ENCODE data around the gene FARSB. TPM values are rescaled to one million over a fixed set of nuclear protein-coding genes. Genes with fewer than 3 reads are reported as not detected.

Gene FARSB
- total and polyA plus RNA-seq, 4 donors: 9.5 to 17.0 (median 15.5) TPM

DNA sequence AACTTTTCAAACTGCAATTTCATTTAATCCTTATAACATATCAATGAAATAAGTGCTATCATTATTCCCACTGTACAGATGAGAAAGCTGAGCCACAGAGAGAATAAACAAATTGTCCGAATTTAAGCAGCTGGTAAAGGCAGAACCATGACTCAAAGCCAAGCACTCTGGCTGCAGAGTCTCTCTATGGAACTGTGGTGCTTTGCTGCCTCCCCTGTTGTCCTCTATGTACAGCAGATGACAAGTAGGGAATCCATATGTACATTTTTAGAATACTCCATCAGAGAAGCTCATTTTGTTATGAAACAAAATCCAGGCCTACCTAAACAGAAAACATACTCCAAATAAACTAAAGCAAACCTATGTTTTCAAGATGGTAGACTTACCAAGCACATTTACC, 45.1 kb downstream of the FARSB start:
- TF ChIP-seq, protein P1, sequence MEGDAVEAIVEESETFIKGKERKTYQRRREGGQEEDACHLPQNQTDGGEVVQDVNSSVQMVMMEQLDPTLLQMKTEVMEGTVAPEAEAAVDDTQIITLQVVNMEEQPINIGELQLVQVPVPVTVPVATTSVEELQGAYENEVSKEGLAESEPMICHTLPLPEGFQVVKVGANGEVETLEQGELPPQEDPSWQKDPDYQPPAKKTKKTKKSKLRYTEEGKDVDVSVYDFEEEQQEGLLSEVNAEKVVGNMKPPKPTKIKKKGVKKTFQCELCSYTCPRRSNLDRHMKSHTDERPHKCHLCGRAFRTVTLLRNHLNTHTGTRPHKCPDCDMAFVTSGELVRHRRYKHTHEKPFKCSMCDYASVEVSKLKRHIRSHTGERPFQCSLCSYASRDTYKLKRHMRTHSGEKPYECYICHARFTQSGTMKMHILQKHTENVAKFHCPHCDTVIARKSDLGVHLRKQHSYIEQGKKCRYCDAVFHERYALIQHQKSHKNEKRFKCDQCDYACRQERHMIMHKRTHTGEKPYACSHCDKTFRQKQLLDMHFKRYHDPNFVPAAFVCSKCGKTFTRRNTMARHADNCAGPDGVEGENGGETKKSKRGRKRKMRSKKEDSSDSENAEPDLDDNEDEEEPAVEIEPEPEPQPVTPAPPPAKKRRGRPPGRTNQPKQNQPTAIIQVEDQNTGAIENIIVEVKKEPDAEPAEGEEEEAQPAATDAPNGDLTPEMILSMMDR (IDR thresholded peaks at IDR 0.05; ENCODE audit: control extremely low read depth, extremely low read depth): no peak
- Histone ChIP-seq H3K27ac (ENCODE audit: low read depth in 1 of 2, low read length in 1 of 2) (no peak overlapping the region), H3K4me3 (no peak overlapping the region), H3K9me3 (ENCODE audit: control insufficient read depth in 4 of 4, insufficient read depth in 3 of 4, low read length in 3 of 4) (no peaks in the 10 kb centered on the region), H3K9ac (ENCODE audit: insufficient read depth in 1 of 2, low read length in 2 of 2) (no peak overlapping the region), H3K27me3 (ENCODE audit: control insufficient read depth in 3 of 3, insufficient read depth in 3 of 3, low read length in 2 of 3) (no peaks in the 10 kb centered on the region), H3K36me3 (ENCODE audit: control insufficient read depth in 4 of 4, insufficient read depth in 4 of 4, low read length in 4 of 4) (peaks cover 13 to 23% (median 16%) of the 10 kb centered on the region in 4 donors), H3K4me1 (ENCODE audit: control insufficient read depth in 5 of 5, insufficient read depth in 5 of 5, low read length in 5 of 5) (no peaks in the 10 kb centered on the region)
- ATAC-seq (ENCODE audit: insufficient read depth, low FRiP score) (no peak), DNase-seq (peak in 2 of 3 donors; percentile 7 to 20)
- 79 to 97% methylated on average over 1 of the region's 1 CpG for WGBS, 2 donors

DNA sequence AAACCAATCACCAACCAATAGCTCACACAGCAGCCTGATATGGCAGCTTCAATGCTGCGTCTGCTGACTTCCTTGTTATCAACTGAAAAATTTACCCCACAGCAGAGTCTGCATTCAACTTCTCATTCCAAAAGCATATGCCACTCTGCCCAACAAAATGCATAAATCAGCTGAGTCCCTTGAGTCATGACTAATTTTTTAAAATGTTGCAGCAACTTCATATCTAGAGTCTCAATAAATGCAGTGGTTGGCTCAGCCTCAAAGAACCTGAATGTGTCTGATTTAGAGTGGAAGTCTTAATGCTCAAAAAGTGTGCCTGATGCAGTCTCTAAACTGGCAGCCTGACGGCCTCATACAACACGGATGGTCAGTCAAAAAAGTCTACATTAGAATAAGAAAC, 46.5 kb downstream of the FARSB start:
- no peaks in the 10 kb centered on the region for H3K27me3 ChIP-seq (ENCODE audit: control insufficient read depth in 3 of 3, insufficient read depth in 3 of 3, low read length in 2 of 3)
- no peaks in the 10 kb centered on the region for H3K4me1 ChIP-seq (ENCODE audit: control insufficient read depth in 5 of 5, insufficient read depth in 5 of 5, low read length in 5 of 5)
- no peak overlapping the region for H3K27ac ChIP-seq (ENCODE audit: low read depth in 1 of 2, low read length in 1 of 2)
- H3K4me3 ChIP-seq: no peak overlapping the region
- WGBS, 2 donors: 86 to 92% methylated on average over 3 of the region's 3 CpGs
- no peak overlapping the region for H3K9ac ChIP-seq (ENCODE audit: insufficient read depth in 1 of 2, low read length in 2 of 2)
- H3K36me3 ChIP-seq (ENCODE audit: control insufficient read depth in 4 of 4, insufficient read depth in 4 of 4, low read length in 4 of 4): peaks cover 9 to 15% (median 12%) of the 10 kb centered on the region in 4 donors
- TF ChIP-seq, protein P1 (IDR thresholded peaks at IDR 0.05; ENCODE audit: control extremely low read depth, extremely low read depth): no peak
- no peak for ATAC-seq (ENCODE audit: insufficient read depth, low FRiP score)
- DNase-seq: no peak
- no peaks in the 10 kb centered on the region for H3K9me3 ChIP-seq (ENCODE audit: control insufficient read depth in 4 of 4, insufficient read depth in 3 of 4, low read length in 3 of 4)

DNA sequence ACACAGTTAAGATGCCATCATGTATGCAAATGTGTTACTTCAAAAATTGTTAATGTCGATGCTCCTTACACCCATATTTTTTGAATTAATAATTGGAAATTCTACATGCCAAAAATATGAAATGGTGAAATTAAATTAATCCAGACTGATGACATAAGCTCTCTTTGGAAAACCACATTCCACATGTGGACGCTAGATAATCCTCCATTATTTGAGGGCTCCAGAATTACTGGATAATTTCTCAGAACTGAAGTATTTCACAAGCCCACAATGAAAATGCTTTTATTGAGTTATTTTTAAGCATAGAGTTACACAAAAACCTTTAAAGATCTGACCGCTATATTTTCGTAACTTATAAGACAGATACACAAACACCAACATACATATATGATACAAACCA, 47.8 kb downstream of the FARSB start:
- H3K4me1 ChIP-seq (ENCODE audit: control insufficient read depth in 5 of 5, insufficient read depth in 5 of 5, low read length in 5 of 5): no peaks in the 10 kb centered on the region
- H3K27ac ChIP-seq (ENCODE audit: low read depth in 1 of 2, low read length in 1 of 2): no peak overlapping the region
- TF ChIP-seq, protein P1 (IDR thresholded peaks at IDR 0.05; ENCODE audit: control extremely low read depth, extremely low read depth): no peak
- DNase-seq (no peak), ATAC-seq (ENCODE audit: insufficient read depth, low FRiP score) (no peak)
- no peak overlapping the region for H3K4me3 ChIP-seq
- 71 to 72% methylated on average over 4 of the region's 4 CpGs for WGBS, 2 donors
- peaks cover 7 to 12% (median 10%) of the 10 kb centered on the region in 4 donors for H3K36me3 ChIP-seq (ENCODE audit: control insufficient read depth in 4 of 4, insufficient read depth in 4 of 4, low read length in 4 of 4)
- no peaks in the 10 kb centered on the region for H3K27me3 ChIP-seq (ENCODE audit: control insufficient read depth in 3 of 3, insufficient read depth in 3 of 3, low read length in 2 of 3)
- no peak overlapping the region for H3K9ac ChIP-seq (ENCODE audit: insufficient read depth in 1 of 2, low read length in 2 of 2)
- no peaks in the 10 kb centered on the region for H3K9me3 ChIP-seq (ENCODE audit: control insufficient read depth in 4 of 4, insufficient read depth in 3 of 4, low read length in 3 of 4)

DNA sequence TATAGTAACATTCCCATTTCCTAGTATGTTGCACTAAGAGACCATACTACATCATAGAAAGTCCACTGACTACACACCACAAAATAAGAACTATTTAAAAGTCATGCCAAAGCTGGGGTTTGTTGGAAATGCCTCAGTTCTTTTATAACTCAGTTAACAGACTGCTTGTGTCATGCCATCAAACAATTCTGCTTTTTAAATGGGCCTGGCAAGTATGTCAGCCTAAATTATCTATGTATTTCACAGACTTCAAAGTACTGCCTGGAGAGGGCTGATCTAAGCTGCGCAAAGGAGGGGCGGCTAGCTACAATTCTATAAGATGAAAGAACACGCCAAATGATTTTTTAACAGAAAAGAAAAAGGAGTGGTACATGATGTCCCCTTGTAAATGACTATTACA, 49.6 kb downstream of the FARSB start:
- peaks cover 0 to 4% (median 2%) of the 10 kb centered on the region in 4 donors for H3K36me3 ChIP-seq (ENCODE audit: control insufficient read depth in 4 of 4, insufficient read depth in 4 of 4, low read length in 4 of 4)
- H3K4me3 ChIP-seq: no peak overlapping the region
- no peak overlapping the region for H3K9ac ChIP-seq (ENCODE audit: insufficient read depth in 1 of 2, low read length in 2 of 2)
- H3K27me3 ChIP-seq (ENCODE audit: control insufficient read depth in 3 of 3, insufficient read depth in 3 of 3, low read length in 2 of 3): no peaks in the 10 kb centered on the region
- no peaks in the 10 kb centered on the region for H3K9me3 ChIP-seq (ENCODE audit: control insufficient read depth in 4 of 4, insufficient read depth in 3 of 4, low read length in 3 of 4)
- no peak overlapping the region for H3K27ac ChIP-seq (ENCODE audit: low read depth in 1 of 2, low read length in 1 of 2)
- TF ChIP-seq, protein P1 (IDR thresholded peaks at IDR 0.05; ENCODE audit: control extremely low read depth, extremely low read depth): no peak
- ATAC-seq (ENCODE audit: insufficient read depth, low FRiP score) (no peak), DNase-seq (no peak)
- H3K4me1 ChIP-seq (ENCODE audit: control insufficient read depth in 5 of 5, insufficient read depth in 5 of 5, low read length in 5 of 5): peaks cover 0 to 1% (median 0%) of the 10 kb centered on the region in 5 donors
- WGBS, 2 donors: 98 to 99% methylated on average over 3 of the region's 3 CpGs
